HepG2 (cell line): ENCODE measurements around the gene C2orf49. TPM values are rescaled to one million over a fixed set of nuclear protein-coding genes. Genes with fewer than 3 reads are reported as not detected.
A peak's percentile ranks its signal among the peaks of the same experiment; 100 is the strongest.

ENCODE experiments used
- ATAC-seq: fragments of 200-7000 bp; cut with Tn5 transposase; 3 replicates; pipeline ENCODE4 v1.9.1; 2020; ENCODE audit warnings: mild to moderate bottlenecking, moderate library complexity
- BruUV-seq: library from RNA; stranded (reverse); fragments of 400-500 nt; replicated peaks from 2 replicates; lab custom pipeline; 2021; lab: Mats Ljungman, UMichigan
- CTCF ChIA-PET: fragments of 300-600 bp; formaldehyde crosslinking; extraction: SDS; loops from one replicate; lab custom pipeline; 2021; ENCODE audit warnings: low total read pairs, inconsistent platforms, low intra/inter-chr PET ratio; lab: Yijun Ruan, JAX
- POLR2A ChIA-PET: fragments of 350-600 bp; sonication (Branson Sonifier 250); formaldehyde crosslinking; loops from one replicate; lab custom pipeline; 2020; ENCODE audit warnings: antibody characterized with exemption, inconsistent platforms; lab: Yijun Ruan, JAX
- DNase-seq: peaks from one replicate; pipeline ENCODE4 v3.0.0-alpha.2; 2015; ENCODE audit warnings: low spot score
- FAIRE-seq: peaks from 3 replicates; lab custom pipeline; 2011; peaks lifted over from hg19 to GRCh38; lab: Jason Lieb, UNC
- H2AFZ ChIP-seq: one replicate; pipeline ENCODE4 v1.6.1; 2011; ENCODE audit warnings: low read length, inconsistent platforms
- H3K27ac ChIP-seq: fragments of 300-600 bp; 3 replicates; pipeline ENCODE4 v1.8.0; 2011; ENCODE audit warnings: mixed run types, mild to moderate bottlenecking, mixed read lengths, low read length, inconsistent platforms; ENCODE audit not compliant: insufficient read depth; ENCODE audit errors: extremely low read length
- H3K27me3 ChIP-seq, 2 experiments: fragments of 200-600 bp in 1 of 2; 2 replicates in 1 of 2; 3 replicates in 1 of 2; pipeline versions ENCODE4 v1.6.0 to v1.8.0; 2011; ENCODE audit warnings: low read length in 2 of 2, mild to moderate bottlenecking in 2 of 2, moderate library complexity in 2 of 2, inconsistent platforms in 1 of 2; ENCODE audit not compliant: insufficient read depth in 2 of 2, control insufficient read depth in 1 of 2
- H3K36me3 ChIP-seq, 2 experiments: fragments of 200-600 bp in 1 of 2; replicated peaks in 1 of 2; 2 replicates in 1 of 2; 3 replicates in 1 of 2; pipeline versions ENCODE4 v1.5.1 to v1.8.0; 2011; ENCODE audit warnings: low read length in 2 of 2, inconsistent platforms in 1 of 2; ENCODE audit not compliant: insufficient read depth in 2 of 2, control insufficient read depth in 1 of 2
- H3K4me1 ChIP-seq: 2 replicates; pipeline ENCODE4 v1.5.1; 2012; ENCODE audit warnings: low read length, inconsistent platforms; ENCODE audit not compliant: insufficient read depth
- H3K4me2 ChIP-seq: 2 replicates; pipeline ENCODE4 v1.6.0; 2011; ENCODE audit warnings: low read depth, low read length, inconsistent platforms
- H3K4me3 ChIP-seq, 3 experiments: fragments of 200-600 bp in 1 of 3; sonication (generic), shearing (Covaris generic) in 1 of 3; replicated peaks in 1 of 3; 2 replicates each; pipeline ENCODE4 v1.5.1; 2011 to 2016; ENCODE audit warnings: low read length in 3 of 3, inconsistent platforms in 2 of 3, low read depth in 2 of 3, mild to moderate bottlenecking in 2 of 3, control low read depth in 1 of 3, mixed read lengths in 1 of 3; ENCODE audit not compliant: insufficient read depth in 1 of 3
- H3K79me2 ChIP-seq: one replicate; pipeline ENCODE4 v1.6.1; 2011; ENCODE audit warnings: low read length, inconsistent platforms; ENCODE audit not compliant: insufficient read depth
- H3K9ac ChIP-seq: 2 replicates; pipeline ENCODE4 v1.6.0; 2011; ENCODE audit warnings: mild to moderate bottlenecking, low read depth, low read length, inconsistent platforms; ENCODE audit not compliant: insufficient read depth
- H3K9me3 ChIP-seq: 2 replicates; pipeline ENCODE4 v1.5.1; 2012; ENCODE audit warnings: mild to moderate bottlenecking, low read length
- H4K20me1 ChIP-seq: 2 replicates; pipeline ENCODE4 v1.6.0; 2011; ENCODE audit warnings: inconsistent platforms, mild to moderate bottlenecking, low read length, moderate library complexity; ENCODE audit not compliant: insufficient read depth
- BCLAF1 ChIP-seq: fragments of 450-650 bp; IDR thresholded peaks from 2 replicates; pipeline ENCODE4 v1.6.1; 2017; ENCODE audit warnings: mild to moderate bottlenecking
- BHLHE40 ChIP-seq: IDR thresholded peaks from 2 replicates; pipeline ENCODE4 v1.6.1; 2011; ENCODE audit warnings: low read length, improper control_type of control experiment
- BRD4 ChIP-seq: sonication (generic); formaldehyde crosslinking; IDR thresholded peaks from 2 replicates; pipeline ENCODE4 v1.4.0; 2020; ENCODE audit warnings: missing genetic modification reagents
- E2F2 ChIP-seq: sonication (generic); formaldehyde crosslinking; IDR thresholded peaks from 2 replicates; pipeline ENCODE4 v1.4.0; 2020; ENCODE audit warnings: missing genetic modification reagents, borderline replicate concordance
- PCBP2 ChIP-seq: fragments of 200-400 bp; formaldehyde crosslinking; optimal IDR thresholded peaks from 2 replicates; pipeline ENCODE3; 2018; ENCODE audit warnings: low read length, low read depth; ENCODE audit not compliant: poor library complexity, severe bottlenecking
- POLR2AphosphoS2 ChIP-seq: IDR thresholded peaks from 2 replicates; pipeline ENCODE4 v1.6.1; 2011; ENCODE audit warnings: low read depth, low read length, improper control_type of control experiment
- RORA ChIP-seq: sonication (generic); formaldehyde crosslinking; IDR thresholded peaks from 2 replicates; pipeline ENCODE4 v1.5.0; 2020; ENCODE audit warnings: mild to moderate bottlenecking, missing genetic modification reagents, moderate library complexity
- SIN3A ChIP-seq: IDR thresholded peaks from 2 replicates; pipeline ENCODE4 v1.6.1; 2011; ENCODE audit warnings: low read depth, mild to moderate bottlenecking, control low read depth, low read length, borderline replicate concordance
- SKIL ChIP-seq: sonication (generic); formaldehyde crosslinking; IDR thresholded peaks from 2 replicates; pipeline ENCODE4 v1.8.0; 2022; ENCODE audit warnings: missing genetic modification reagents, mild to moderate bottlenecking, moderate library complexity, borderline replicate concordance
- YY1 ChIP-seq: IDR thresholded peaks from 2 replicates; pipeline ENCODE4 v1.6.1; 2011; ENCODE audit warnings: low read length, low read depth, moderate library complexity, mild to moderate bottlenecking; ENCODE audit not compliant: insufficient read depth, insufficient replicate concordance
- ZBTB1 ChIP-seq: sonication (generic); formaldehyde crosslinking; IDR thresholded peaks from 2 replicates; pipeline ENCODE4 v1.4.0; 2020; ENCODE audit warnings: missing genetic modification reagents, borderline replicate concordance
- ZBTB20 ChIP-seq: sonication (generic); formaldehyde crosslinking; IDR thresholded peaks from 2 replicates; pipeline ENCODE4 v1.8.1; 2023; ENCODE audit warnings: missing genetic modification reagents, low read depth, mild to moderate bottlenecking, borderline replicate concordance
- ZBTB7B ChIP-seq: sonication (generic); formaldehyde crosslinking; IDR thresholded peaks from 2 replicates; pipeline ENCODE4 v1.4.0; 2020; ENCODE audit warnings: missing genetic modification reagents
- ZFP62 ChIP-seq: sonication (generic); formaldehyde crosslinking; IDR thresholded peaks from 2 replicates; pipeline ENCODE4 v1.4.0; 2020; ENCODE audit warnings: missing genetic modification reagents
- ZKSCAN5 ChIP-seq: sonication (generic); formaldehyde crosslinking; IDR thresholded peaks from 2 replicates; pipeline ENCODE4 v1.5.1; 2020; ENCODE audit warnings: mild to moderate bottlenecking, missing genetic modification reagents
- ZNF180 ChIP-seq: sonication (generic); formaldehyde crosslinking; IDR thresholded peaks from 2 replicates; pipeline ENCODE4 v1.4.0; 2020; ENCODE audit warnings: low read depth, missing genetic modification reagents, borderline replicate concordance
- ZNF430 ChIP-seq: sonication (generic); formaldehyde crosslinking; IDR thresholded peaks from 2 replicates; pipeline ENCODE4 v1.9.0; 2021; ENCODE audit warnings: mild to moderate bottlenecking, missing genetic modification reagents
- ZNF547 ChIP-seq: sonication (generic); formaldehyde crosslinking; IDR thresholded peaks from 2 replicates; pipeline ENCODE4 v1.5.1; 2020; ENCODE audit warnings: mild to moderate bottlenecking, missing genetic modification reagents
- ZNF761 ChIP-seq: sonication (generic); formaldehyde crosslinking; conservative IDR thresholded peaks from 2 replicates; pipeline ENCODE4 v1.4.0; 2020; ENCODE audit warnings: mild to moderate bottlenecking, missing genetic modification reagents
- ZZZ3 ChIP-seq: sonication (generic); formaldehyde crosslinking; IDR thresholded peaks from 2 replicates; pipeline ENCODE4 v1.4.0; 2020; ENCODE audit warnings: missing genetic modification reagents, mild to moderate bottlenecking, borderline replicate concordance
- WGBS: methylation state at CpG from one replicate; pipeline ENCODE4 v1.1.6; 2017; ENCODE audit warnings: low lambda C conversion rate; 5-methylcytosine and 5-hydroxymethylcytosine counted together
- in situ Hi-C: cut with HindIII; loops from 2 replicates; pipeline ENCODE4 v1.10.0; 2017; ENCODE audit warnings: low pct_unique_long_range_greater_than_20kb; ENCODE audit not compliant: extremely low pct_ligation_motif_present
- intact Hi-C: fragments of 100-400 bp; cut with micrococcal nuclease; formaldehyde crosslinking; loops from one replicate; pipeline ENCODE4 v1.10.0; 2022; ENCODE audit not compliant: unreplicated experiment
- polyA plus RNA-seq, 8 experiments: library from polyadenylated mRNA; depleted of rRNA in 3 of 8; stranded (reverse) in 7 of 8; unstranded in 1 of 8; fragments of >200 nt; fragmentation: Illumina TruSeq in 4 of 8; extraction: Trizol in 4 of 8; gene quantifications; 2 replicates each; pipeline versions ENCODE4 v1.2.1 to v1.2.3, GENCODE V29; 2011 to 2016; ENCODE audit warnings: low read depth in 4 of 8, missing spikeins in 1 of 8, mixed read lengths in 1 of 8; ENCODE audit not compliant: insufficient read depth in 1 of 8
- total RNA-seq, 5 experiments: library from RNA; depleted of rRNA; stranded (reverse); fragments of >200 nt; fragmentation: Illumina TruSeq; extraction: Trizol; gene quantifications; 2 replicates each; pipeline ENCODE4 v1.2.3, GENCODE V29; 2016; ENCODE audit warnings: low read depth in 1 of 5

Gene C2orf49
- total and polyA plus RNA-seq, 2 of the 13 experiments (the other 11 are each of a cell fraction or from before 2014, with no cell fraction given): 24.7 to 28.8 TPM

GRCh38 chr2:105329197-105329554 lies 8.2 kb upstream of the C2orf49 start:
- FAIRE-seq: no peak
- in situ Hi-C loops: loop anchor here (25.0 kb wide), 1 partner anchor 858 kb away; the partner anchor contains the start of gene UXS1
- peak; percentile 6; the same call in 2 of the 3 replicates for ATAC-seq
- Histone ChIP-seq H3K79me2 (peaks cover 61% of the 10 kb centered on the region), H3K27me3 (no peaks in the 10 kb centered on the region; a peak in 1 of 5 replicates), H3K9ac (peak overlapping the region; percentile 92), H3K9me3 (no peaks in the 10 kb centered on the region), H3K36me3 (peaks cover 1 to 18% of the 10 kb centered on the region in 2 experiments; a peak in 4 of 5 replicates), H3K27ac (peak overlapping the region; percentile 81), H3K4me2 (peak overlapping the region; percentile 100), H3K4me3 (peak overlapping the region; percentile 78 to 93 (median 87)), H3K4me1 (peaks cover 47% of the 10 kb centered on the region), H4K20me1 (no peaks in the 10 kb centered on the region), H2AFZ (peak overlapping the region; percentile 72)
- intact Hi-C loops: no loop called here
- peak; percentile 22 for DNase-seq
- ChIA-PET CTCF (no interaction called here), POLR2A (interaction anchor here (0.6 to 3.3 kb wide), 4 partner anchors 10 to 16 kb away, joined by 3 to 43 read pairs (median 10); partner anchors contain the start of gene C2orf49)
- BruUV-seq: no TSS peak
- WGBS: under 1% methylated on average over 17 of the region's 17 CpGs
- TF ChIP-seq ZBTB7B (no peak), SKIL (no peak), PCBP2 (no peak), ZBTB1 (CRISPR knock-in tag) (no peak), SIN3A (peak; percentile 2; the same call in 1 of the 2 replicates), BRD4 (CRISPR knock-in tag) (no peak), POLR2AphosphoS2 (no peak), ZNF761 (CRISPR knock-in tag) (no peak), YY1 (no peak), ZBTB20 (CRISPR knock-in tag) (no peak), ZZZ3 (CRISPR knock-in tag) (no peak), ZNF547 (no peak), ZKSCAN5 (CRISPR knock-in tag) (no peak), BCLAF1 (no peak), RORA (CRISPR knock-in tag) (no peak), ZFP62 (CRISPR knock-in tag) (no peak), ZNF180 (CRISPR knock-in tag) (no peak), BHLHE40 (peak; percentile 58; the same call in 1 of the 2 replicates), E2F2 (CRISPR knock-in tag) (no peak), ZNF430 (CRISPR knock-in tag) (0 out of 2 replicates have a peak, but pooled peaks have one; percentile 2)
